Measurements from ENCODE around the gene SNAPC1. TPM values are rescaled to one million over a fixed set of nuclear protein-coding genes. Genes with fewer than 3 reads are reported as not detected.
A peak's percentile ranks its signal among the peaks of the same experiment; 100 is the strongest.

Gene SNAPC1
- total RNA-seq (2016; rRNA removed; fragmentation: Illumina TruSeq; extraction: Trizol) (8.4 and 8.5 TPM in 2 replicates), polyA plus RNA-seq (2011; rRNA removed) (1.9 and 2.6 TPM in 2 replicates), polyA minus RNA-seq (2011; rRNA and poly(A)+ RNA removed; ENCODE audit: low replicate concordance) (0.24 and 1.2 TPM in 2 replicates), Bru-seq, nascent RNA (percentile 61 among the genes with signal in this experiment), BruChase-seq, experiment 1, labeled RNA remaining after a 6-hour chase (percentile 59 among the genes with signal in this experiment), BruChase-seq, experiment 2, labeled RNA remaining after a 2-hour chase (percentile 60 among the genes with signal in this experiment)
- total RNA-seq (2016; cell fraction: cytosol; rRNA removed; fragmentation: Illumina TruSeq; extraction: Trizol; ENCODE audit: low read depth), result 1.9 and 2.3 TPM in 2 replicates
- 8.4 and 8.6 TPM in 2 replicates for total RNA-seq (2016; cell fraction: insoluble cytoplasmic fraction; rRNA removed; fragmentation: Illumina TruSeq; extraction: Trizol)
- total RNA-seq (2016; cell fraction: membrane; rRNA removed; fragmentation: Illumina TruSeq; extraction: Trizol), result 2.8 and 3.6 TPM in 2 replicates
- 5.8 and 7.5 TPM in 2 replicates for total RNA-seq (2016; cell fraction: nucleus; rRNA removed; fragmentation: Illumina TruSeq; extraction: Trizol)
- 1.0 and 1.8 TPM in 2 replicates for polyA plus RNA-seq (2011; cell fraction: cytosol; rRNA removed)
- 0.90 and 0.97 TPM in 2 replicates for polyA plus RNA-seq (2011; cell fraction: nucleus; rRNA removed)
- polyA plus RNA-seq (2012), result 3.8 and 4.8 TPM in 2 replicates
- polyA plus RNA-seq (2016; cell fraction: cytosol; fragmentation: Illumina TruSeq; extraction: Trizol; ENCODE audit: low read depth), result 0.49 and 0.59 TPM in 2 replicates
- 6.9 TPM in 2 replicates for polyA plus RNA-seq (2016; cell fraction: insoluble cytoplasmic fraction; fragmentation: Illumina TruSeq; extraction: Trizol; ENCODE audit: low read depth)
- polyA plus RNA-seq (2016; cell fraction: membrane; fragmentation: Illumina TruSeq; extraction: Trizol; ENCODE audit: low read depth), result 0.82 and 1.0 TPM in 2 replicates
- polyA plus RNA-seq (2016; cell fraction: nucleus; fragmentation: Illumina TruSeq; extraction: Trizol; ENCODE audit: insufficient read depth, low read depth), result 7.6 and 9.2 TPM in 2 replicates
- 2.5 and 2.7 TPM in 2 replicates for polyA minus RNA-seq (2011; cell fraction: cytosol; rRNA and poly(A)+ RNA removed)
- 2.6 and 4.0 TPM in 2 replicates for polyA minus RNA-seq (2011; cell fraction: nucleus; rRNA and poly(A)+ RNA removed)
- long read RNA-seq, experiment 1, transcript SNAPC1-201 (10 exons, 2,656 nt), result major isoform, 7 of 18 reads
- long read RNA-seq, experiment 1, partial matches to known transcripts, result 8 of 18 reads
- long read RNA-seq, experiment 1, other reads (novel, unspliced or antisense), result 3 of 18 reads
- long read RNA-seq, experiment 2, transcript SNAPC1-201 (10 exons, 2,656 nt), result major isoform, 5 of 13 reads
- long read RNA-seq, experiment 2, partial matches to known transcripts, result 8 of 13 reads
- long read RNA-seq, experiment 2, other reads (novel, unspliced or antisense), result 0 of 13 reads

- Histone ChIP-seq H3K27ac (ENCODE audit: extremely low read length, insufficient read depth, low read length) (peak within 1 kb of the TSS; percentile 75), H3K4me2 (ENCODE audit: low read depth, low read length) (peak within 1 kb of the TSS; percentile 86), H3K79me2 (ENCODE audit: insufficient read depth, low read length) (peaks cover 26% of the 10 kb centered on the region), H4K20me1 (ENCODE audit: insufficient read depth, low read length) (no peaks in the 10 kb centered on the region), H3K27me3 (ENCODE audit: control insufficient read depth in 1 of 2, insufficient read depth in 2 of 2, low read length in 2 of 2) (no peaks in the 10 kb centered on the region; a peak in 1 of 5 replicates), H2AFZ (ENCODE audit: low read length) (peak within 1 kb of the TSS; percentile 95), H3K4me3 (replicated peaks in 1 of 3; ENCODE audit: insufficient read depth in 1 of 3, low read depth in 2 of 3, low read length in 3 of 3) (peak within 1 kb of the TSS; percentile 92 to 99 (median 92)), H3K4me1 (ENCODE audit: insufficient read depth, low read length) (peaks cover 39% of the 10 kb centered on the region), H3K9me3 (ENCODE audit: low read length) (no peaks in the 10 kb centered on the region), H3K9ac (ENCODE audit: insufficient read depth, low read depth, low read length) (peak within 1 kb of the TSS; percentile 84), H3K36me3 (replicated peaks in 1 of 2; ENCODE audit: control insufficient read depth in 1 of 2, insufficient read depth in 2 of 2, low read length in 2 of 2) (no peaks in the 10 kb centered on the region)
- ChIA-PET POLR2A (interaction anchor here (0.6 to 2.8 kb wide), 31 partner anchors 9 to 301 kb away, joined by 3 to 36 read pairs (median 5); partner anchors contain the start of gene HIF1A), CTCF (ENCODE audit: low intra/inter-chr PET ratio, low total read pairs) (no interaction called here)
- ATAC-seq, result peak; percentile 98
- intact Hi-C loops (cut with micrococcal nuclease; ENCODE audit: unreplicated experiment) (loop anchor here (1.0 kb wide), 1 partner anchor 25 kb away; no protein-coding TSS in a partner anchor), in situ Hi-C loops (cut with HindIII; ENCODE audit: extremely low pct_ligation_motif_present, low pct_unique_long_range_greater_than_20kb) (no loop called here)
- BruUV-seq (replicated peaks), result TSS peak; percentile 54
- FAIRE-seq, result peak; percentile 100
- peak; percentile 97 for DNase-seq (ENCODE audit: low spot score)
- 0% methylated on average over 4 of the region's 49 CpGs for WGBS (ENCODE audit: low lambda C conversion rate)
- TF ChIP-seq ZNF329 (CRISPR knock-in tag; IDR thresholded peaks at IDR 0.05; ENCODE audit: low read depth), result no peak
- no peak for TF ChIP-seq JUN (CRISPR knock-in tag; IDR thresholded peaks at IDR 0.05)
- TF ChIP-seq IRF2 (CRISPR knock-in tag; IDR thresholded peaks at IDR 0.05), result peak; percentile 21; the same call in 1 of the 2 replicates
- TF ChIP-seq BHLHE40 (IDR thresholded peaks at IDR 0.05; ENCODE audit: low read length), result peak; percentile 72
- no peak for TF ChIP-seq ZNF724P (CRISPR knock-in tag; IDR thresholded peaks at IDR 0.05; ENCODE audit: borderline replicate concordance)
- no peak for TF ChIP-seq ZFP36L2 (CRISPR knock-in tag; IDR thresholded peaks at IDR 0.05)
- 0 out of 2 replicates have a peak, but pooled peaks have one; percentile 49 for TF ChIP-seq KLF11 (CRISPR knock-in tag; IDR thresholded peaks at IDR 0.05)
- no peak for TF ChIP-seq STAT5B (CRISPR knock-in tag; IDR thresholded peaks at IDR 0.05)
- TF ChIP-seq, protein P1, sequence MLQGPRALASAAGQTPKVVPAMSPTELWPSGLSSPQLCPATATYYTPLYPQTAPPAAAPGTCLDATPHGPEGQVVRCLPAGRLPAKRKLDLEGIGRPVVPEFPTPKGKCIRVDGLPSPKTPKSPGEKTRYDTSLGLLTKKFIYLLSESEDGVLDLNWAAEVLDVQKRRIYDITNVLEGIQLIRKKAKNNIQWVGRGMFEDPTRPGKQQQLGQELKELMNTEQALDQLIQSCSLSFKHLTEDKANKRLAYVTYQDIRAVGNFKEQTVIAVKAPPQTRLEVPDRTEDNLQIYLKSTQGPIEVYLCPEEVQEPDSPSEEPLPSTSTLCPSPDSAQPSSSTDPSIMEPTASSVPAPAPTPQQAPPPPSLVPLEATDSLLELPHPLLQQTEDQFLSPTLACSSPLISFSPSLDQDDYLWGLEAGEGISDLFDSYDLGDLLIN (CRISPR knock-in tag; IDR thresholded peaks at IDR 0.05; ENCODE audit: borderline replicate concordance), result no peak
- TF ChIP-seq, protein P2, sequence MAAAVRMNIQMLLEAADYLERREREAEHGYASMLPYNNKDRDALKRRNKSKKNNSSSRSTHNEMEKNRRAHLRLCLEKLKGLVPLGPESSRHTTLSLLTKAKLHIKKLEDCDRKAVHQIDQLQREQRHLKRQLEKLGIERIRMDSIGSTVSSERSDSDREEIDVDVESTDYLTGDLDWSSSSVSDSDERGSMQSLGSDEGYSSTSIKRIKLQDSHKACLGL (CRISPR knock-in tag; IDR thresholded peaks at IDR 0.05), result peak; percentile 87; the same call in 1 of the 2 replicates
- TF ChIP-seq KAT2B (IDR thresholded peaks at IDR 0.05; ENCODE audit: borderline replicate concordance, low read depth, low read length), result no peak
- no peak for TF ChIP-seq TRIM24 (CRISPR knock-in tag; IDR thresholded peaks at IDR 0.05)
Observed at GRCh38 chr14:61761959-61762786, at the start of gene SNAPC1. Gene SNAPC1 (plus strand): TSS chr14:61762420. CDS start chr14:61762461, 41 bp downstream.
